Liver (tissue), 9 donors: ENCODE measurements around the gene RMRP. TPM values are rescaled to one million over a fixed set of nuclear protein-coding genes. Genes with fewer than 3 reads are reported as not detected.
A peak's percentile ranks its signal among the peaks of the same experiment; 100 is the strongest.

Experiments used
- DNase-seq: peaks from one replicate; pipeline ENCODE4 v3.0.0-alpha.2; 2017; ENCODE audit warnings: low spot score
- H3K27ac ChIP-seq, 2 donors: one replicate each; pipeline ENCODE4 v1.7.0; 2013; ENCODE audit warnings: inconsistent platforms in 2 of 2, low read length in 2 of 2, control low read depth in 1 of 2, low read depth in 1 of 2, mild to moderate bottlenecking in 1 of 2
- H3K27me3 ChIP-seq, 4 donors: one replicate each; pipeline versions ENCODE4 v1.6.1 to v1.7.0; 2013; ENCODE audit warnings: low read length in 3 of 4, inconsistent platforms in 1 of 4, mild to moderate bottlenecking in 1 of 4, moderate library complexity in 1 of 4; ENCODE audit not compliant: control insufficient read depth in 4 of 4, insufficient read depth in 4 of 4
- H3K36me3 ChIP-seq, 4 donors: one replicate each; pipeline versions ENCODE4 v1.6.1 to v1.7.0; 2013; ENCODE audit warnings: low read length in 3 of 4, mild to moderate bottlenecking in 3 of 4, low read depth in 1 of 4, moderate library complexity in 1 of 4; ENCODE audit not compliant: control insufficient read depth in 4 of 4, insufficient read depth in 3 of 4
- H3K4me1 ChIP-seq, 4 donors: one replicate each; pipeline versions ENCODE4 v1.6.1 to v1.7.0; 2013; ENCODE audit warnings: low read length in 3 of 4, mild to moderate bottlenecking in 3 of 4, moderate library complexity in 1 of 4; ENCODE audit not compliant: control insufficient read depth in 4 of 4, insufficient read depth in 4 of 4
- H3K4me3 ChIP-seq, 3 donors: one replicate each; pipeline versions ENCODE4 v1.6.1 to v1.7.0; 2013; ENCODE audit warnings: low read length in 3 of 3, control low read depth in 1 of 3, low read depth in 1 of 3, mild to moderate bottlenecking in 1 of 3
- H3K9ac ChIP-seq, 2 donors: one replicate each; pipeline ENCODE4 v1.7.0; 2013; ENCODE audit warnings: low read length in 2 of 2, mild to moderate bottlenecking in 2 of 2, moderate library complexity in 2 of 2, control low read depth in 1 of 2, low read depth in 1 of 2
- H3K9me3 ChIP-seq, 4 donors: one replicate each; pipeline versions ENCODE4 v1.6.1 to v1.7.0; 2013; ENCODE audit warnings: low read length in 3 of 4; ENCODE audit not compliant: control insufficient read depth in 4 of 4
- EGR1 ChIP-seq, 2 donors: IDR thresholded peaks; 2 replicates each; pipeline ENCODE4 v1.6.1; 2016 to 2018; ENCODE audit warnings: antibody characterized with exemption in 2 of 2, low read depth in 2 of 2
- FOXA1 ChIP-seq: IDR thresholded peaks from 2 replicates; pipeline ENCODE4 v1.6.1; 2016; ENCODE audit warnings: antibody characterized with exemption
- FOXA2 ChIP-seq: IDR thresholded peaks from 2 replicates; pipeline ENCODE4 v1.6.1; 2016; ENCODE audit warnings: antibody characterized with exemption
- GABPA ChIP-seq, 2 donors: IDR thresholded peaks in 1 of 2; conservative IDR thresholded peaks in 1 of 2; 2 replicates each; pipeline ENCODE4 v1.6.1; 2016; ENCODE audit warnings: antibody characterized with exemption in 2 of 2, mild to moderate bottlenecking in 1 of 2, moderate library complexity in 1 of 2
- HNF4A ChIP-seq, 2 donors: conservative IDR thresholded peaks; 2 replicates each; pipeline ENCODE4 v1.6.1; 2016; ENCODE audit warnings: antibody characterized with exemption in 2 of 2, mild to moderate bottlenecking in 2 of 2
- HNF4G ChIP-seq: IDR thresholded peaks from 2 replicates; pipeline ENCODE4 v1.6.1; 2016; ENCODE audit warnings: antibody characterized with exemption
- JUND ChIP-seq, 2 donors: IDR thresholded peaks; 2 replicates each; pipeline ENCODE4 v1.6.1; 2016; ENCODE audit warnings: antibody characterized with exemption in 2 of 2
- NR2F2 ChIP-seq: IDR thresholded peaks from 2 replicates; pipeline ENCODE4 v1.6.1; 2016; ENCODE audit warnings: antibody characterized with exemption
- RAD21 ChIP-seq, 2 donors: IDR thresholded peaks; 2 replicates each; pipeline ENCODE4 v1.6.1; 2016; ENCODE audit warnings: antibody characterized with exemption in 2 of 2, mild to moderate bottlenecking in 2 of 2
- RXRA ChIP-seq, 2 donors: IDR thresholded peaks; 2 replicates each; pipeline ENCODE4 v1.6.1; 2017 to 2018; ENCODE audit warnings: antibody characterized with exemption in 2 of 2, mild to moderate bottlenecking in 1 of 2
- SP1 ChIP-seq: IDR thresholded peaks from 2 replicates; pipeline ENCODE4 v1.6.1; 2018; ENCODE audit warnings: antibody characterized with exemption, mild to moderate bottlenecking
- TAF1 ChIP-seq: conservative IDR thresholded peaks from 2 replicates; pipeline ENCODE4 v1.6.1; 2016; ENCODE audit warnings: antibody characterized with exemption, mild to moderate bottlenecking
- YY1 ChIP-seq: IDR thresholded peaks from 2 replicates; pipeline ENCODE4 v1.6.1; 2016; ENCODE audit warnings: antibody characterized with exemption, mild to moderate bottlenecking
- WGBS: extraction: QIAGEN DNeasy Blood & Tissue Kit; methylation state at CpG from one replicate; pipeline ENCODE4 v1.1.7; 2013; 5-methylcytosine and 5-hydroxymethylcytosine counted together
- polyA plus RNA-seq, 2 donors: library from polyadenylated mRNA; stranded (reverse) in 1 of 2; unstranded in 1 of 2; fragments of 200-250 nt in 1 of 2; fragments of >200 nt in 1 of 2; fragmentation: Nextera tagmentation in 1 of 2; extraction: Ambion mirVana in 1 of 2; gene quantifications; one replicate each; pipeline versions ENCODE4 v1.2.1 to v1.2.3, GENCODE V29; 2013 to 2015
- total RNA-seq, 2 donors: library from RNA; depleted of rRNA; stranded (reverse); fragments of >200 nt; gene quantifications; one replicate each; pipeline ENCODE4 v1.2.3, GENCODE V29; 2014
- TF ChIP-seq, protein P1 (sequence below): IDR thresholded peaks from 2 replicates; pipeline ENCODE4 v1.6.1; 2016; ENCODE audit warnings: antibody characterized with exemption
- TF ChIP-seq, protein P2 (sequence below): IDR thresholded peaks from 2 replicates; pipeline ENCODE4 v1.6.1; 2016; ENCODE audit warnings: antibody characterized with exemption
- TF ChIP-seq, protein P3 (sequence below): fragments of 150-350 bp; IDR thresholded peaks from 2 replicates; pipeline ENCODE4 v1.5.1; 2017; ENCODE audit warnings: improper control_type of control experiment, low read depth, low read length; ENCODE audit not compliant: missing input control
- TF ChIP-seq, protein P4 (sequence below): IDR thresholded peaks from 2 replicates; pipeline ENCODE4 v1.6.1; 2016; ENCODE audit warnings: antibody characterized with exemption, mild to moderate bottlenecking
- TF ChIP-seq, protein P5 (sequence below): IDR thresholded peaks from 2 replicates; pipeline ENCODE4 v1.6.1; 2016; ENCODE audit warnings: antibody characterized with exemption
- donor health status: healthy.
- donor health status: healthy.
- donor health status: healthy.
- donor health status: healthy.
- donor health status: healthy.

Gene RMRP
- total and polyA plus RNA-seq, 4 donors = 5.3 to 67,037 (median 2,677) TPM

DNA sequence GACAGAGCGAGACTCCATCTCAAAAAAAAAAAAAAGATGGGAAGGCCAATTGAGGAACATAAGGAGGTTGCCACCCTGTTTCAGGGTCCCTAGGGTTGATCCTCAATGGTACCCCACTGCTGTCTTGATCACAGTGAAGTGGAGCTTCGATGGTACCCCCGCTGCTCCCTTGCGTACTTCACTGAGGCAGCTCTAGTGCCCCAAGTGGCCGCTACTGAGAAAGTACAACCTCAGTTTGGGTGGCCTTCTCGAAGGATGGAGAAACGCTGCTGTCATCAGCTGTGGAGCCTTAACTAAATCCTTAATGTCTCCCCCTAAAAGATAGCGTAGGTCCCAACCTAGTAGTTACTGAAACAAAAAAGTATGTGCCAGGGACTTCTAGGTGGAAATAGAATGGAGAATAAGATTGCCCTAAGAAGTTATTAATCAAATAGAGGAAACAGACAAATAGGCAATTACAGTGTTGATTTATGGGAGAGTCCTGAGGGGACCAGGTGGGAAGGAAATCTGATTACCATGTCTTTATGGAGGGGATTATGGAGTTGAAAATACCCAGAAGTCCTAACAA, 46.5 kb downstream of the RMRP start:
- no peak overlapping the region for H3K9ac ChIP-seq
- H3K4me1 ChIP-seq = peaks cover 3 to 8% (median 5%) of the 10 kb centered on the region in 4 donors
- TF ChIP-seq, protein P1, sequence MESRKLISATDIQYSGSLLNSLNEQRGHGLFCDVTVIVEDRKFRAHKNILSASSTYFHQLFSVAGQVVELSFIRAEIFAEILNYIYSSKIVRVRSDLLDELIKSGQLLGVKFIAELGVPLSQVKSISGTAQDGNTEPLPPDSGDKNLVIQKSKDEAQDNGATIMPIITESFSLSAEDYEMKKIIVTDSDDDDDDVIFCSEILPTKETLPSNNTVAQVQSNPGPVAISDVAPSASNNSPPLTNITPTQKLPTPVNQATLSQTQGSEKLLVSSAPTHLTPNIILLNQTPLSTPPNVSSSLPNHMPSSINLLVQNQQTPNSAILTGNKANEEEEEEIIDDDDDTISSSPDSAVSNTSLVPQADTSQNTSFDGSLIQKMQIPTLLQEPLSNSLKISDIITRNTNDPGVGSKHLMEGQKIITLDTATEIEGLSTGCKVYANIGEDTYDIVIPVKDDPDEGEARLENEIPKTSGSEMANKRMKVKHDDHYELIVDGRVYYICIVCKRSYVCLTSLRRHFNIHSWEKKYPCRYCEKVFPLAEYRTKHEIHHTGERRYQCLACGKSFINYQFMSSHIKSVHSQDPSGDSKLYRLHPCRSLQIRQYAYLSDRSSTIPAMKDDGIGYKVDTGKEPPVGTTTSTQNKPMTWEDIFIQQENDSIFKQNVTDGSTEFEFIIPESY = no peak
- no peak for TF ChIP-seq NR2F2
- TF ChIP-seq, protein P2, sequence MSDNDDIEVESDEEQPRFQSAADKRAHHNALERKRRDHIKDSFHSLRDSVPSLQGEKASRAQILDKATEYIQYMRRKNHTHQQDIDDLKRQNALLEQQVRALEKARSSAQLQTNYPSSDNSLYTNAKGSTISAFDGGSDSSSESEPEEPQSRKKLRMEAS = no peak
- TF ChIP-seq GABPA (IDR thresholded peaks at IDR 0.05 in 1 of 2, conservative IDR thresholded peaks at IDR 0.05 in 1 of 2) = no peak
- no peak for TF ChIP-seq FOXA2
- TF ChIP-seq TAF1 = no peak
- TF ChIP-seq RAD21 (IDR thresholded peaks at IDR 0.05) = peak in 1 of 2 donors; percentile 61
- no peak for TF ChIP-seq JUND (IDR thresholded peaks at IDR 0.05)
- TF ChIP-seq, protein P3, sequence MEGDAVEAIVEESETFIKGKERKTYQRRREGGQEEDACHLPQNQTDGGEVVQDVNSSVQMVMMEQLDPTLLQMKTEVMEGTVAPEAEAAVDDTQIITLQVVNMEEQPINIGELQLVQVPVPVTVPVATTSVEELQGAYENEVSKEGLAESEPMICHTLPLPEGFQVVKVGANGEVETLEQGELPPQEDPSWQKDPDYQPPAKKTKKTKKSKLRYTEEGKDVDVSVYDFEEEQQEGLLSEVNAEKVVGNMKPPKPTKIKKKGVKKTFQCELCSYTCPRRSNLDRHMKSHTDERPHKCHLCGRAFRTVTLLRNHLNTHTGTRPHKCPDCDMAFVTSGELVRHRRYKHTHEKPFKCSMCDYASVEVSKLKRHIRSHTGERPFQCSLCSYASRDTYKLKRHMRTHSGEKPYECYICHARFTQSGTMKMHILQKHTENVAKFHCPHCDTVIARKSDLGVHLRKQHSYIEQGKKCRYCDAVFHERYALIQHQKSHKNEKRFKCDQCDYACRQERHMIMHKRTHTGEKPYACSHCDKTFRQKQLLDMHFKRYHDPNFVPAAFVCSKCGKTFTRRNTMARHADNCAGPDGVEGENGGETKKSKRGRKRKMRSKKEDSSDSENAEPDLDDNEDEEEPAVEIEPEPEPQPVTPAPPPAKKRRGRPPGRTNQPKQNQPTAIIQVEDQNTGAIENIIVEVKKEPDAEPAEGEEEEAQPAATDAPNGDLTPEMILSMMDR = peak; percentile 45
- TF ChIP-seq, protein P4, sequence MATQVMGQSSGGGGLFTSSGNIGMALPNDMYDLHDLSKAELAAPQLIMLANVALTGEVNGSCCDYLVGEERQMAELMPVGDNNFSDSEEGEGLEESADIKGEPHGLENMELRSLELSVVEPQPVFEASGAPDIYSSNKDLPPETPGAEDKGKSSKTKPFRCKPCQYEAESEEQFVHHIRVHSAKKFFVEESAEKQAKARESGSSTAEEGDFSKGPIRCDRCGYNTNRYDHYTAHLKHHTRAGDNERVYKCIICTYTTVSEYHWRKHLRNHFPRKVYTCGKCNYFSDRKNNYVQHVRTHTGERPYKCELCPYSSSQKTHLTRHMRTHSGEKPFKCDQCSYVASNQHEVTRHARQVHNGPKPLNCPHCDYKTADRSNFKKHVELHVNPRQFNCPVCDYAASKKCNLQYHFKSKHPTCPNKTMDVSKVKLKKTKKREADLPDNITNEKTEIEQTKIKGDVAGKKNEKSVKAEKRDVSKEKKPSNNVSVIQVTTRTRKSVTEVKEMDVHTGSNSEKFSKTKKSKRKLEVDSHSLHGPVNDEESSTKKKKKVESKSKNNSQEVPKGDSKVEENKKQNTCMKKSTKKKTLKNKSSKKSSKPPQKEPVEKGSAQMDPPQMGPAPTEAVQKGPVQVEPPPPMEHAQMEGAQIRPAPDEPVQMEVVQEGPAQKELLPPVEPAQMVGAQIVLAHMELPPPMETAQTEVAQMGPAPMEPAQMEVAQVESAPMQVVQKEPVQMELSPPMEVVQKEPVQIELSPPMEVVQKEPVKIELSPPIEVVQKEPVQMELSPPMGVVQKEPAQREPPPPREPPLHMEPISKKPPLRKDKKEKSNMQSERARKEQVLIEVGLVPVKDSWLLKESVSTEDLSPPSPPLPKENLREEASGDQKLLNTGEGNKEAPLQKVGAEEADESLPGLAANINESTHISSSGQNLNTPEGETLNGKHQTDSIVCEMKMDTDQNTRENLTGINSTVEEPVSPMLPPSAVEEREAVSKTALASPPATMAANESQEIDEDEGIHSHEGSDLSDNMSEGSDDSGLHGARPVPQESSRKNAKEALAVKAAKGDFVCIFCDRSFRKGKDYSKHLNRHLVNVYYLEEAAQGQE = no peak
- no peak for TF ChIP-seq SP1
- H3K27ac ChIP-seq = no peak overlapping the region
- 22% methylated on average over 8 of the region's 8 CpGs for WGBS
- H3K4me3 ChIP-seq = no peak overlapping the region
- DNase-seq = no peak
- no peaks in the 10 kb centered on the region for H3K9me3 ChIP-seq
- peaks cover 3 to 19% (median 8%) of the 10 kb centered on the region in 4 donors for H3K36me3 ChIP-seq
- H3K27me3 ChIP-seq = no peaks in the 10 kb centered on the region

DNA sequence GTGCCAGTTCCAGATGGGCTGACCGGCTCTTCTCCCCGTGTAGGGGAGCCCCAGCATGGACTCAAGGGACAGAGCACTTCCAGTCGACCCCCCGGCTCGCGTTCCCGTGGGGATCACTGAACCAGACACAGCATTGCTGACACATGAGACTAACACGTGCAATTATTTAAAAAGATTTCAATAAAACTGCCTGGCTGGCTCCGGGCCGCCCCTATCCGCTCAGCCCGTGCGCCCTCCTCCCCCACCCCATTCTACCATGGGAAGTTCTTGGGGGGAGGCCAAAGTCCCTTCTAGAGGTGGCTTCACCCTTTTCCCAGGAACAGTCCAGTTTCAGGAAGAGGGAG, 48.0 kb downstream of the RMRP start:
- Histone ChIP-seq H3K27ac (no peak overlapping the region), H3K9ac (no peak overlapping the region), H3K36me3 (peaks cover 3 to 19% (median 8%) of the 10 kb centered on the region in 4 donors), H3K4me1 (peaks cover 7 to 17% (median 13%) of the 10 kb centered on the region in 4 donors), H3K4me3 (no peak overlapping the region), H3K27me3 (no peaks in the 10 kb centered on the region), H3K9me3 (no peaks in the 10 kb centered on the region)
- no peak for DNase-seq
- whole genome bisulfite sequencing = 94% methylated on average over 13 of the region's 13 CpGs
- no peak for TF ChIP-seq FOXA1
- no peak for TF ChIP-seq GABPA (IDR thresholded peaks at IDR 0.05 in 1 of 2, conservative IDR thresholded peaks at IDR 0.05 in 1 of 2)
- no peak for TF ChIP-seq YY1
- no peak for TF ChIP-seq RAD21 (IDR thresholded peaks at IDR 0.05)
- TF ChIP-seq FOXA2 = no peak
- TF ChIP-seq RXRA (IDR thresholded peaks at IDR 0.05) = no peak
- TF ChIP-seq, protein P4 = no peak
- TF ChIP-seq, protein P5, sequence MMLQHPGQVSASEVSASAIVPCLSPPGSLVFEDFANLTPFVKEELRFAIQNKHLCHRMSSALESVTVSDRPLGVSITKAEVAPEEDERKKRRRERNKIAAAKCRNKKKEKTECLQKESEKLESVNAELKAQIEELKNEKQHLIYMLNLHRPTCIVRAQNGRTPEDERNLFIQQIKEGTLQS = no peak
- TF ChIP-seq EGR1 (IDR thresholded peaks at IDR 0.05; ENCODE audit: low read depth in 2 of 2) = no peak
- TF ChIP-seq JUND (IDR thresholded peaks at IDR 0.05) = no peak
- TF ChIP-seq, protein P1 = no peak
- TF ChIP-seq, protein P2 = no peak
- no peak for TF ChIP-seq HNF4G
- no peak for TF ChIP-seq HNF4A (conservative IDR thresholded peaks at IDR 0.05)
- no peak for TF ChIP-seq NR2F2
